Testis (tissue), 3 donors: ENCODE data around the gene NACC2. TPM values are rescaled to one million over a fixed set of nuclear protein-coding genes. Genes with fewer than 3 reads are reported as not detected.

Experiments
- DNase-seq: peaks from one replicate; pipeline ENCODE4 v3.0.0-alpha.2; 2019
- H3K27ac ChIP-seq, 2 donors: fragments of 200-600 bp; sonication (generic); one replicate each; pipeline ENCODE4 v1.5.1; 2019
- H3K27me3 ChIP-seq: fragments of 200-600 bp; sonication (generic); one replicate; pipeline ENCODE4 v1.5.1; 2019
- H3K36me3 ChIP-seq: fragments of 200-600 bp; sonication (generic); one replicate; pipeline ENCODE4 v1.5.1; 2017; ENCODE audit warnings: low read depth; ENCODE audit errors: missing control alignments
- H3K4me1 ChIP-seq: fragments of 200-600 bp; sonication (generic); one replicate; pipeline ENCODE4 v1.5.1; 2019
- H3K4me3 ChIP-seq, 2 donors: fragments of 200-600 bp; sonication (generic); one replicate each; pipeline ENCODE4 v1.5.1; 2017 to 2019
- H3K9me3 ChIP-seq: fragments of 200-600 bp; sonication (generic); one replicate; pipeline ENCODE4 v1.5.1; 2017
- CTCF ChIP-seq, 3 experiments: fragments of 450-650 bp in 2 of 3; fragments of 200-600 bp in 1 of 3; sonication (generic) in 1 of 3; IDR thresholded peaks; one replicate each; pipeline ENCODE4 v1.5.1; 2016 to 2019; ENCODE audit warnings: antibody characterized with exemption in 3 of 3, mild to moderate bottlenecking in 2 of 3, moderate library complexity in 1 of 3
- POLR2A ChIP-seq: fragments of 450-650 bp; IDR thresholded peaks from one replicate; pipeline ENCODE4 v1.6.1; 2017; ENCODE audit warnings: antibody characterized with exemption, mild to moderate bottlenecking, moderate library complexity
- WGBS, 2 donors: methylation state at CpG; one replicate each; pipeline ENCODE4 v1.1.5; 2018; 5-methylcytosine and 5-hydroxymethylcytosine counted together
- intact Hi-C: fragments of 100-400 bp; cut with DNase I; formaldehyde crosslinking; loops from one replicate; pipeline ENCODE4 v1.15.1; 2023; ENCODE audit warnings: low total_unique reads
- polyA plus RNA-seq: library from polyadenylated mRNA; stranded (reverse); fragments of 350-450 nt; fragmentation: Illumina TruSeq; extraction: RNeasy Lipid Tissue Mini Kit (QIAGEN cat#74804); gene quantifications from one replicate; pipeline ENCODE4 v1.2.3, GENCODE V29; 2014; ENCODE audit warnings: low read depth, low replicate concordance; ENCODE audit not compliant: insufficient read depth
- total RNA-seq, 2 donors: library from RNA; depleted of rRNA; stranded (reverse); fragments of >200 nt; gene quantifications; one replicate each; pipeline ENCODE4 v1.2.3, GENCODE V29; 2016

The NACC2 gene
- total and polyA plus RNA-seq, 3 donors from 2014 or later = 29.3 to 49.7 (median 49.5) TPM

GRCh38 chr9:136001231-136001630 is 93.9 kb downstream of the NACC2 start:
- Histone ChIP-seq H3K36me3 (no peaks in the 10 kb centered on the region), H3K4me3 (no peak overlapping the region), H3K27ac (no peak overlapping the region), H3K27me3 (no peaks in the 10 kb centered on the region), H3K4me1 (peaks cover 17% of the 10 kb centered on the region), H3K9me3 (no peaks in the 10 kb centered on the region)
- no peak for TF ChIP-seq CTCF (IDR thresholded peaks at IDR 0.05)
- no peak for TF ChIP-seq POLR2A
- 53 to 72% methylated on average over 16 to 18 of the region's 18 CpGs for WGBS, 2 donors
- intact Hi-C loops = no loop called here
- peak; percentile 32 for DNase-seq

- Histone ChIP-seq H3K4me1 (peaks cover 8% of the 10 kb centered on the region), H3K9me3 (no peaks in the 10 kb centered on the region), H3K4me3 (no peak overlapping the region), H3K36me3 (no peaks in the 10 kb centered on the region), H3K27ac (no peak overlapping the region), H3K27me3 (no peaks in the 10 kb centered on the region)
- WGBS, 2 donors = 92 to 97% methylated on average over 3 to 16 of the region's 16 CpGs
- DNase-seq = no peak
- no peak for TF ChIP-seq CTCF (IDR thresholded peaks at IDR 0.05)
- TF ChIP-seq POLR2A = no peak
- intact Hi-C loops = no loop called here
These were observed 96.5 kb downstream of the NACC2 start for GRCh38 chr9:135998410-135999071.

- H3K4me3 ChIP-seq = no peak overlapping the region
- H3K36me3 ChIP-seq = no peaks in the 10 kb centered on the region
- H3K27ac ChIP-seq = no peak overlapping the region
- H3K9me3 ChIP-seq = no peaks in the 10 kb centered on the region
- H3K4me1 ChIP-seq = peaks cover 8% of the 10 kb centered on the region
- 78% methylated on average over 10 of the region's 10 CpGs; no CpG with 5 or more reads in 1 of the 2 donors for WGBS, 2 donors
- TF ChIP-seq POLR2A (no peak), CTCF (IDR thresholded peaks at IDR 0.05) (no peak)
- no peak for DNase-seq
- intact Hi-C loops = no loop called here
- no peaks in the 10 kb centered on the region for H3K27me3 ChIP-seq
These were observed 97.1 kb downstream of the NACC2 start for GRCh38 chr9:135998016-135998380.

GRCh38 chr9:135997090-135998015 is 97.7 kb downstream of the NACC2 start:
- Histone ChIP-seq H3K36me3 (no peaks in the 10 kb centered on the region), H3K4me1 (peaks cover 12% of the 10 kb centered on the region), H3K9me3 (no peaks in the 10 kb centered on the region), H3K4me3 (no peak overlapping the region), H3K27me3 (no peaks in the 10 kb centered on the region), H3K27ac (no peak overlapping the region)
- TF ChIP-seq POLR2A = no peak
- no peak for TF ChIP-seq CTCF (IDR thresholded peaks at IDR 0.05)
- WGBS, 2 donors = 86 to 88% methylated on average over 30 to 34 of the region's 34 CpGs
- DNase-seq = no peak
- intact Hi-C loops = no loop called here
